GM18508 (cell line): ENCODE results near the gene TOP2A.

ENCODE experiments used
- ATAC-seq: cut with Tn5 transposase; IDR thresholded peaks from one replicate; pipeline ENCODE4 v1.9.1; 2021; ENCODE audit warnings: moderate number of reproducible peaks; ENCODE audit not compliant: insufficient read depth, unreplicated experiment

Gene TOP2A

GRCh38 chr17:40349895-40350688, 67.6 kb downstream of the TOP2A start:
- no peak for ATAC-seq

GRCh38 chr17:40349477-40349894, 68.2 kb downstream of the TOP2A start:
- no peak for ATAC-seq

GRCh38 chr17:40348562-40349476, 68.9 kb downstream of the TOP2A start:
- no peak for ATAC-seq

GRCh38 chr17:40348136-40348504, 69.6 kb downstream of the TOP2A start:
- ATAC-seq = no peak

GRCh38 chr17:40347319-40348135, 70.2 kb downstream of the TOP2A start:
- no peak for ATAC-seq

- ATAC-seq = no peak
These were observed 70.9 kb downstream of the TOP2A start for GRCh38 chr17:40346765-40347158.

GRCh38 chr17:40345994-40346764, 71.5 kb downstream of the TOP2A start:
- ATAC-seq = no peak

- ATAC-seq = no peak
These were observed 72.3 kb downstream of the TOP2A start for GRCh38 chr17:40345161-40345993.

- no peak for ATAC-seq
These were observed 73.1 kb downstream of the TOP2A start for GRCh38 chr17:40344421-40345160.

- ATAC-seq = no peak
These were observed 74.2 kb downstream of the TOP2A start for GRCh38 chr17:40343219-40344119.

- ATAC-seq = no peak
These were observed 75.0 kb downstream of the TOP2A start for GRCh38 chr17:40342504-40343218.

GRCh38 chr17:40341808-40342503, 75.7 kb downstream of the TOP2A start:
- no peak for ATAC-seq

GRCh38 chr17:40340880-40341807, 76.6 kb downstream of the TOP2A start:
- ATAC-seq = no peak

GRCh38 chr17:40340327-40340726, 77.4 kb downstream of the TOP2A start:
- no peak for ATAC-seq
